Ectodermal cell (in vitro differentiated cells): ENCODE results near the gene ADAMTS1.

ENCODE experiments used
- H3K27ac ChIP-seq: 2 replicates; pipeline ENCODE4 v1.7.0; 2013; ENCODE audit warnings: mild to moderate bottlenecking, low read depth, low read length; ENCODE audit not compliant: insufficient read depth, poor library complexity, severe bottlenecking
- H3K27me3 ChIP-seq: 2 replicates; pipeline ENCODE4 v1.7.0; 2013; ENCODE audit warnings: mild to moderate bottlenecking, low read length; ENCODE audit not compliant: insufficient read depth, control insufficient read depth, poor library complexity, severe bottlenecking
- H3K36me3 ChIP-seq: one replicate; pipeline ENCODE4 v1.7.0; 2013; ENCODE audit warnings: low read length; ENCODE audit not compliant: control insufficient read depth, insufficient read depth
- H3K4me1 ChIP-seq: one replicate; pipeline ENCODE4 v1.7.0; 2013; ENCODE audit warnings: low read length; ENCODE audit not compliant: control insufficient read depth, insufficient read depth
- H3K4me3 ChIP-seq: 2 replicates; pipeline ENCODE4 v1.7.0; 2013; ENCODE audit warnings: low read depth, low read length, control low read depth; ENCODE audit not compliant: insufficient read depth
- H3K9me3 ChIP-seq: 2 replicates; pipeline ENCODE4 v1.7.0; 2013; ENCODE audit warnings: mild to moderate bottlenecking, low read length, moderate library complexity; ENCODE audit not compliant: control insufficient read depth
- WGBS, 2 experiments: methylation state at CpG; one replicate each; pipeline ENCODE4 v1.1.7; 2013; ENCODE audit warnings: missing lambda C conversion rate in 2 of 2; 5-methylcytosine and 5-hydroxymethylcytosine counted together

Gene ADAMTS1

GRCh38 chr21:26836528-26836927, 8.7 kb downstream of the ADAMTS1 start:
- peaks cover 28% of the 10 kb centered on the region for H3K36me3 ChIP-seq
- no peaks in the 10 kb centered on the region for H3K27me3 ChIP-seq
- H3K4me1 ChIP-seq, result no peaks in the 10 kb centered on the region
- H3K27ac ChIP-seq, result no peak overlapping the region
- 76 to 97% methylated on average over 3 of the region's 3 CpGs for WGBS, 2 experiments
- no peak overlapping the region for H3K4me3 ChIP-seq
- no peaks in the 10 kb centered on the region for H3K9me3 ChIP-seq

- 96 to 100% methylated on average over 2 of the region's 2 CpGs for WGBS, 2 experiments
- Histone ChIP-seq H3K36me3 (peaks cover 28% of the 10 kb centered on the region), H3K27me3 (no peaks in the 10 kb centered on the region), H3K27ac (no peak overlapping the region), H3K4me3 (no peak overlapping the region), H3K4me1 (no peaks in the 10 kb centered on the region), H3K9me3 (no peaks in the 10 kb centered on the region)
Observed at GRCh38 chr21:26835714-26836265, 9.4 kb downstream of the ADAMTS1 start.

GRCh38 chr21:26835027-26835713, 10.0 kb downstream of the ADAMTS1 start:
- H3K27ac ChIP-seq, result no peak overlapping the region
- H3K4me3 ChIP-seq, result no peak overlapping the region
- H3K36me3 ChIP-seq, result peaks cover 25% of the 10 kb centered on the region
- WGBS, 2 experiments, result 89 to 94% methylated on average over 5 of the region's 7 CpGs
- H3K9me3 ChIP-seq, result no peaks in the 10 kb centered on the region
- H3K27me3 ChIP-seq, result no peaks in the 10 kb centered on the region
- no peaks in the 10 kb centered on the region for H3K4me1 ChIP-seq

GRCh38 chr21:26834181-26834905, 10.9 kb downstream of the ADAMTS1 start:
- Histone ChIP-seq H3K36me3 (peaks cover 19% of the 10 kb centered on the region), H3K27ac (no peak overlapping the region), H3K4me1 (no peaks in the 10 kb centered on the region), H3K27me3 (no peaks in the 10 kb centered on the region), H3K4me3 (no peak overlapping the region), H3K9me3 (no peaks in the 10 kb centered on the region)
- WGBS, 2 experiments, result 94 to 98% methylated on average over 2 of the region's 2 CpGs

GRCh38 chr21:26833460-26833939, 11.7 kb downstream of the ADAMTS1 start:
- Histone ChIP-seq H3K36me3 (peaks cover 12% of the 10 kb centered on the region), H3K27ac (no peak overlapping the region), H3K27me3 (no peaks in the 10 kb centered on the region), H3K9me3 (no peaks in the 10 kb centered on the region), H3K4me3 (no peak overlapping the region), H3K4me1 (no peaks in the 10 kb centered on the region)
- 93 to 96% methylated on average over 6 of the region's 6 CpGs for WGBS, 2 experiments

GRCh38 chr21:26833011-26833410, 12.2 kb downstream of the ADAMTS1 start:
- no peaks in the 10 kb centered on the region for H3K4me1 ChIP-seq
- WGBS, 2 experiments, result 90 to 91% methylated on average over 4 of the region's 4 CpGs
- no peaks in the 10 kb centered on the region for H3K9me3 ChIP-seq
- no peak overlapping the region for H3K4me3 ChIP-seq
- H3K27me3 ChIP-seq, result no peaks in the 10 kb centered on the region
- H3K36me3 ChIP-seq, result peaks cover 8% of the 10 kb centered on the region
- H3K27ac ChIP-seq, result no peak overlapping the region

GRCh38 chr21:26832546-26832945, 12.7 kb downstream of the ADAMTS1 start:
- WGBS, 2 experiments, result 95 to 96% methylated on average over 11 of the region's 11 CpGs
- H3K27me3 ChIP-seq, result no peaks in the 10 kb centered on the region
- no peak overlapping the region for H3K27ac ChIP-seq
- H3K4me3 ChIP-seq, result no peak overlapping the region
- H3K9me3 ChIP-seq, result no peaks in the 10 kb centered on the region
- no peaks in the 10 kb centered on the region for H3K4me1 ChIP-seq
- peaks cover 4% of the 10 kb centered on the region for H3K36me3 ChIP-seq

GRCh38 chr21:26826801-26827200, 18.4 kb downstream of the ADAMTS1 start:
- H3K4me3 ChIP-seq, result no peak overlapping the region
- H3K27ac ChIP-seq, result no peak overlapping the region
- H3K36me3 ChIP-seq, result no peaks in the 10 kb centered on the region
- H3K4me1 ChIP-seq, result no peaks in the 10 kb centered on the region
- 92 to 94% methylated on average over 4 of the region's 4 CpGs for WGBS, 2 experiments
- H3K9me3 ChIP-seq, result no peaks in the 10 kb centered on the region
- H3K27me3 ChIP-seq, result no peaks in the 10 kb centered on the region

GRCh38 chr21:26820509-26820908, 24.7 kb downstream of the ADAMTS1 start:
- Histone ChIP-seq H3K27ac (no peak overlapping the region), H3K27me3 (no peaks in the 10 kb centered on the region), H3K4me3 (no peak overlapping the region), H3K4me1 (no peaks in the 10 kb centered on the region), H3K9me3 (no peaks in the 10 kb centered on the region), H3K36me3 (no peaks in the 10 kb centered on the region)
- WGBS, 2 experiments, result 58 to 65% methylated on average over 4 of the region's 4 CpGs

- Histone ChIP-seq H3K4me3 (no peak overlapping the region), H3K4me1 (no peaks in the 10 kb centered on the region), H3K27ac (no peak overlapping the region), H3K27me3 (no peaks in the 10 kb centered on the region), H3K36me3 (no peaks in the 10 kb centered on the region), H3K9me3 (no peaks in the 10 kb centered on the region)
- 86 to 87% methylated on average over 3 of the region's 3 CpGs for WGBS, 2 experiments
Observed at GRCh38 chr21:26819740-26820324, 25.4 kb downstream of the ADAMTS1 start.
